ENCODE data around the gene CD200R1.

DNA sequence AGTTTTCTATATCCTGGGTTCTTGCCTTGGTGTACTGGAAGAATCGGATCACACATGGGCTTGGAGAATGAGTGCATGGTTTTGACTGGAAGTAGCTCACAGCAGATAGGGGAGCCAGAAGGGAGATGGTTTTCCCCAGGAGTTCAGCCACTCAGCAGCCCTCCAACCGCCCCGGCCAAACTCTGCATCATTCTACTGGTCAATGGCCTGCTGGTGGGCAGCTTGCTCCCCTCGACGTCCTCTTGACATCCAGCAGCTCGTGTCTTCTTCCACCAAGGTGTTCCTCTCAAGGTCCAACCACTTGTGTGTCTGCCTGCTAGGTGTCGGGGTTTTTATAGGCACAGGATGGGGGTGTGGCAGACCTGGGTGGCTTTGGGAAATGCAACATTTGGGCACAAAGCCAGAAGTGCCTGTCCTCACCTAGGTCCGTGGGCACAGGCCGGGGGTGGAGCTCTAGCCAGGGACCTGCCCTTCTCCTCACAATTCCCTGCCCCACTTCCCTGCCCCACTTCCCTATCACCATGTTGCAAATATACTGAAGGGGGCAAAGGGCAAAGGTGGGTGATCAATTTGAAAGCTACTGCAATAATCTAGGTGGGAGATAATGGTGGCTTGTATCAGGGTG, 12.9 kb upstream of the CD200R1 start:
- TF ChIP-seq, protein P1, sequence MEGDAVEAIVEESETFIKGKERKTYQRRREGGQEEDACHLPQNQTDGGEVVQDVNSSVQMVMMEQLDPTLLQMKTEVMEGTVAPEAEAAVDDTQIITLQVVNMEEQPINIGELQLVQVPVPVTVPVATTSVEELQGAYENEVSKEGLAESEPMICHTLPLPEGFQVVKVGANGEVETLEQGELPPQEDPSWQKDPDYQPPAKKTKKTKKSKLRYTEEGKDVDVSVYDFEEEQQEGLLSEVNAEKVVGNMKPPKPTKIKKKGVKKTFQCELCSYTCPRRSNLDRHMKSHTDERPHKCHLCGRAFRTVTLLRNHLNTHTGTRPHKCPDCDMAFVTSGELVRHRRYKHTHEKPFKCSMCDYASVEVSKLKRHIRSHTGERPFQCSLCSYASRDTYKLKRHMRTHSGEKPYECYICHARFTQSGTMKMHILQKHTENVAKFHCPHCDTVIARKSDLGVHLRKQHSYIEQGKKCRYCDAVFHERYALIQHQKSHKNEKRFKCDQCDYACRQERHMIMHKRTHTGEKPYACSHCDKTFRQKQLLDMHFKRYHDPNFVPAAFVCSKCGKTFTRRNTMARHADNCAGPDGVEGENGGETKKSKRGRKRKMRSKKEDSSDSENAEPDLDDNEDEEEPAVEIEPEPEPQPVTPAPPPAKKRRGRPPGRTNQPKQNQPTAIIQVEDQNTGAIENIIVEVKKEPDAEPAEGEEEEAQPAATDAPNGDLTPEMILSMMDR (IDR thresholded peaks at IDR 0.05): no peak
- no peak for TF ChIP-seq POLR2A (IDR thresholded peaks at IDR 0.05)

All from prostate gland (tissue), 2 donors.